DMS114 treated with DMSO at 0.1 percent for 48 hours (cell line): ENCODE data around the gene CD163L1.
"Not testable (repeated sequence)": the region's sequence is repeated elsewhere in the genome, so short reads cannot be mapped to it uniquely, and the experiment has no call there.

ENCODE experiments used
- DNase-seq: peaks from one replicate; lab custom pipeline; 2025; ENCODE audit not compliant: unreplicated experiment; lab: John Stamatoyannopoulos, UW

CD163L1 gene

GRCh38 chr12:7444076-7444475 is at the start of gene CD163L1:
Gene CD163L1 (minus strand): TSS chr12:7444153. CDS start chr12:7444127, 26 bp downstream.
- DNase-seq, result no peak

GRCh38 chr12:7493006-7493405 is 49.1 kb upstream of the CD163L1 start:
- no peak for DNase-seq

DNA sequence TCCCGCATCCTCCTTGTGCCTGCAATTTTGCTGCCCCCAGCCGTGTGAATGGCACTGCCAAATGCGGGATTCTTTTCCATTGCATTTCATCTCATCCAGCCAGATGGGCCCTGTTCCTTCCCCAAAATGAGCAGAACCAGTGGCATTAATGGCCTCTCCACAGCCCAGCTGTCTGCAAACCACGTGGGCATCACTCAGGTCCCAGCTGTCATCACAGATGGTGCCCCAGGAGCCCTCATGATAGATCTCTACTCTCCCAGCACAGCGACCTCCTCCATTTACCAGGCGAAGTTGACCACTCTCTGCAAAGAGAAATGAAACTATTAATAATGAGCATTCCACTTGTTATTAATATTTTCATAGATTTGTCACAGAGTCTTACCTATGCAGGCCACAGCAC is 42.6 kb upstream of the CD163L1 start:
- DNase-seq, result no peak

- DNase-seq, result no peak
Observed at GRCh38 chr12:7485095-7485494, 41.1 kb upstream of the CD163L1 start.

GRCh38 chr12:7483343-7483742 is 39.4 kb upstream of the CD163L1 start:
- DNase-seq, result no peak

- DNase-seq, result no peak
Observed at GRCh38 chr12:7479771-7480170, 35.8 kb upstream of the CD163L1 start.

- no peak for DNase-seq
Observed at GRCh38 chr12:7472060-7472459, 28.1 kb upstream of the CD163L1 start.

DNA sequence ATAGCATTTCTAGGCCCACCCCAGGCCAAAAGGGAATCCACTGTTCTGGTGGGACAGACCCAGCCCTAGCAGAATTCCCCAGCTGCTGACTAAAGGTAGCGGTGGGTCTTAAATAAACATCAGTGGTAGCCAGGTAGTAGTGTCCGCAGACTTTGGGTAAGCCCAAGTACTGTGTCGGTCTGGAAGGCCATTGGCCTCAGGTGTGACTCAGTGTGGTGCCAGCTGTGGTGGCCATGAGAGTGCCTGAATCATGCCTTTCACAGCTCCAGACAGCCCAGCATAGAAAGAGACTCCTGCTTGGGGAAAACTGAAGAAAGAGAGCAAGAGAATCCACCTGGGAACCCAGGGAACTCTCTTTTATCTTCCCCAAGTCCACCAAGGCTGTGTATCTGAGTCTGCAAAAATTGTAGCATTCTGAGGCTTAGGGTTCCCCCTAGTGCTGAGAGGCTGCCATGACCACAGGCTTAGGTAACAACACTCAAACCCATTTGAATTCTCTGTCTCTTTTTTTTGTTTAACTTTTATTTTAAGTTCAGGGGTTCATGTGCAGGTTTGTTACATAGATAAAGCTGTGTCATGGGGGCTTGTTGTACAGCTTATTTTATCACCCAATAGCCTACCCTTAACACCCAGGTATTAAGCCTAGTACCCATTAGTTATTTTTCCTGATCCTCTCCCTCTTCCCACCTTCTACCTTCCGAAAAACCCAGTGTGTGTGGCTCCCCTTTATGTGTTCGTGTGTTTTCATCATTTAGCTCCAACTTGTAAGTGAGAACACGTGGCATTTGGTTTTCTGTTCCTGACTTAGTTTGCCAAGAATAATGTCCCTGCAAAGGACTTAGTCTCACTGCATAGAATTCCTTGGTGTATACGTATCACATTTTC is 16.7 kb upstream of the CD163L1 start:
- DNase-seq, result peak; percentile 40

DNA sequence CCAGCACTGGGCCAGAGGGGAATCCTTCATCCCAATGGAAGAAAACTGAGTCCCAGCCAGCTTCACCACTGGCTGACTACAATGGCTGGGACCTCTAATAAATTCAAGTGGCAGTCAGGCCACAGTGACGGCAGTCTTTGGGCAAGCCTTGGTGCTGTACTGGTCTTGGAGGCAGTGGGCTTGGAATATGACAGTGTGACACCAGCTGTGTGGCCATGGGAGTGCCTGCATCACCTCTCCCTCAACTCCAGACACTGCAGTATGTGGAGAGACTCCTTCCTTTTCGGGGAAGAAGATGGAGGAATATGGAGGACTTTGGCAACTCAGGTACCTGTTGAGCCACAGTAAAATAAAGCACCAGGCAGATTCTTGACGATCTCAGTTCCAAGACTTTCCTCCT is 16.0 kb upstream of the CD163L1 start:
- DNase-seq, result no peak

DNA sequence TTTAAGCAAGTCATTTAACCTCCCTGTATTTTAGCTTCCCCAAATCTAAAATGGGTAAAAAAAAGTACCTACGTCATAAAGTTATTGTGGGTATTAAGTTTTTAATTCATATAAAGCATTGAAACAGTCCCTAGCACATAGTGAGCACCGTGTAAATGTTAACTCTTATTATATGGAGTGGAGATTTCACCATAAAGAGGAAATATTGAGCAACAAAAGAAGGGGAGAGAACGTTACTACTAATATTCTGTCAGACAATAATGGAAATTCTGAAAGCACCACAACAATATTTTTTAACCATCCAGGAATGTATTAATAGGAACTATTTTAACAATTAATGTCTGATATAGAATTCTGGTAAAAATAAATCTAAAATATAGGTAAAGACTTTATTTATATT is 7.8 kb upstream of the CD163L1 start:
- DNase-seq, result no peak

DNA sequence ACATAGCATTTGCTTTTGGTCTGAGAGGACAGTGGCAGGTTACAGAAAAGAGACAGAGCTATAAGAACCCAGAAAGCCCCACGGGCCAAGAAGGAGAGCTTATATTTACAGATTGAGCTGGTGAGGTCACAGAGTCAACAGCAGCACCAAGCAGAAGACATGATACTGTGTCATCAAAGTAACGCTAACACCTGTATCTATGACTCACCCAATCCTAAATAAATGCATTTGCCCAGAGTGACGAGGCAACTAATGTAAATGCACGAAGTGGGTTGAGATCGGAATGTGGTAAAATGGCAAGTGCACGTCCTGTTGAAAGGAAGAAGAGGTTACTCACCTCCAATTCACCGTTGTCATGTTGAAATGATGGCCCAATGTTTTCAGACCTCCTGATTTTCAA is 6.7 kb upstream of the CD163L1 start:
- DNase-seq, result no peak

DNA sequence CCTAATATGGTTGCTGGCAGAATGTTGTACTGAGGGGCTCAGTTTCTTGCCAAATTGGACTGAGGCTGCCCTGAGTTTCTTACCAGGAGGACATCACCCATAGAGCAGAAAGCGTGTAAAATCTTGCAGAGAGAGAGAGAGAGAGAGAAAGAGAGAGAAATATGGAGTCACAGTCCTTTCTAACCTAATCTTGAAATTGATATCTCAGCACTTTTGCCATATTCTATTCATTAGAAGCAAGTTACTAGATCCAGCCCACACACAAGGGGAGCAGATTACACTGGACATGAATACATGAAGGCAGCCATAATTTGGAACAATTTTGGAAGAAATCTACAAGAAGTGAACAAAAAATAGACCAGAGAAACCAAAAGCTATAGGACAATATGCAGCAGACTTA is 4.1 kb upstream of the CD163L1 start:
- DNase-seq, result no peak

DNA sequence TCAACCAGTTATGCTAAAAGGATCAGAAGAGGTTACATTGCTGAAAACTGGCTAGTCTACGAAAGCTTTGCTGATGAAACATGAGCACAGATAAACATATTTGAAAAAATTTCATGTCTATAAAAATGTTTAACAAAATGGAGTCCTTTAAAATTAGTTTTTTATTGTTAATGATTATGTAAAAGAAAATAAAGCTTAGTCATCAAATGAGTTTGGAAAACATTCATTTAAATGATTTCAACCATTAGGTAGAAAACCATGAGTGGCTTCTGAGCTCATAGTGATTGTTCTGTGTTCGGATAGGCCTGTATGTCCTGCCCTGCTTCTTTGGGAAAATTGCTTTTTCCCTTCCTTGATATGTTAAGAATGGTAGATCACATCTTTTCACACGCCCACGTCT is 584 bp upstream of the CD163L1 start:
- DNase-seq, result no peak

GRCh38 chr12:7441216-7441615 is 2.7 kb downstream of the CD163L1 start:
- no peak for DNase-seq

- DNase-seq, result peak; percentile 58
Observed at GRCh38 chr12:7439579-7440505, 4.1 kb downstream of the CD163L1 start.

- DNase-seq, result not testable (repeated sequence)
Observed at GRCh38 chr12:7438291-7438995, 5.5 kb downstream of the CD163L1 start.

GRCh38 chr12:7437494-7437893 is 6.5 kb downstream of the CD163L1 start:
- DNase-seq, result not testable (repeated sequence)

GRCh38 chr12:7434670-7435069 is 9.3 kb downstream of the CD163L1 start:
- no peak for DNase-seq

GRCh38 chr12:7433276-7433822 is 10.6 kb downstream of the CD163L1 start:
- no peak for DNase-seq

GRCh38 chr12:7431993-7432685 is 11.8 kb downstream of the CD163L1 start:
- DNase-seq, result no peak
